A204.1 (cell line): Measurements from ENCODE around the gene KRTAP23-1.

Experiments
- FAIRE-seq: peaks from 2 replicates; lab custom pipeline; 2012; peaks lifted over from hg19 to GRCh38; lab: Jason Lieb, UNC

Gene KRTAP23-1

GRCh38 chr21:30306884-30307283, 41.5 kb downstream of the KRTAP23-1 start:
- FAIRE-seq: no peak

- no peak for FAIRE-seq
Measured at GRCh38 chr21:30305136-30305535, 43.3 kb downstream of the KRTAP23-1 start.
